GM19043 (cell line): Measurements from ENCODE around the gene ADAMTSL3.
"Not testable (repeated sequence)": the region's sequence is repeated elsewhere in the genome, so short reads cannot be mapped to it uniquely, and the experiment has no call there.

Source experiments
- ATAC-seq: cut with Tn5 transposase; IDR thresholded peaks from one replicate; pipeline ENCODE4 v1.9.1; 2021; ENCODE audit warnings: low read depth; ENCODE audit not compliant: unreplicated experiment

ADAMTSL3 gene

GRCh38 chr15:84063674-84064073, 409.8 kb downstream of the ADAMTSL3 start:
- not testable (repeated sequence) for ATAC-seq

GRCh38 chr15:84068674-84069073, 414.8 kb downstream of the ADAMTSL3 start:
- ATAC-seq, result not testable (repeated sequence)

GRCh38 chr15:84078038-84078437, 424.1 kb downstream of the ADAMTSL3 start:
- ATAC-seq, result not testable (repeated sequence)

- ATAC-seq, result not testable (repeated sequence)
Measured at GRCh38 chr15:84079325-84079884, 425.5 kb downstream of the ADAMTSL3 start.

- peak; percentile 90 for ATAC-seq
Measured at GRCh38 chr15:84079885-84080777, 426.2 kb downstream of the ADAMTSL3 start.

GRCh38 chr15:84080778-84081084, 426.8 kb downstream of the ADAMTSL3 start:
- ATAC-seq, result not testable (repeated sequence)

GRCh38 chr15:84081391-84082168, 427.7 kb downstream of the ADAMTSL3 start:
- no peak for ATAC-seq

- no peak for ATAC-seq
Measured at GRCh38 chr15:84082739-84083138, 428.8 kb downstream of the ADAMTSL3 start.

GRCh38 chr15:84086071-84086470, 432.1 kb downstream of the ADAMTSL3 start:
- ATAC-seq, result not testable (repeated sequence)
